Upper lobe of left lung (tissue), 6 donors: ENCODE measurements around the gene SIGLECL1. TPM values are rescaled to one million over a fixed set of nuclear protein-coding genes. Genes with fewer than 3 reads are reported as not detected.

Source experiments
- ATAC-seq, 2 donors: fragments of 200-7000 bp; cut with Tn5 transposase; one replicate each; pipeline ENCODE4 v1.9.1; 2022; ENCODE audit warnings: mild to moderate bottlenecking in 2 of 2, moderate library complexity in 2 of 2; ENCODE audit not compliant: low FRiP score in 2 of 2
- DNase-seq, 2 donors: peaks; one replicate each; pipeline ENCODE4 v3.0.0-alpha.2; 2019 to 2020
- H3K27ac ChIP-seq, 4 donors: fragments of 200-600 bp; sonication (generic); one replicate each; pipeline ENCODE4 v1.5.1; 2016 to 2019
- H3K27me3 ChIP-seq, 4 donors: fragments of 200-600 bp; sonication (generic); one replicate each; pipeline ENCODE4 v1.5.1; 2017 to 2019
- H3K36me3 ChIP-seq, 4 donors: fragments of 200-600 bp; sonication (generic); one replicate each; pipeline ENCODE4 v1.5.1; 2016 to 2019
- H3K4me1 ChIP-seq, 4 donors: fragments of 200-600 bp; sonication (generic); one replicate each; pipeline ENCODE4 v1.5.1; 2018 to 2019
- H3K4me3 ChIP-seq, 4 donors: fragments of 200-600 bp; sonication (generic); one replicate each; pipeline ENCODE4 v1.5.1; 2017 to 2019; ENCODE audit warnings: mild to moderate bottlenecking in 2 of 4, moderate library complexity in 1 of 4
- H3K9me3 ChIP-seq, 4 donors: fragments of 200-600 bp; sonication (generic); one replicate each; pipeline ENCODE4 v1.5.1; 2018 to 2019
- CTCF ChIP-seq, 6 experiments: fragments of 450-650 bp in 4 of 6; fragments of 200-600 bp in 2 of 6; sonication (generic) in 2 of 6; IDR thresholded peaks; one replicate each; pipeline ENCODE4 v1.5.1; 2016 to 2019; ENCODE audit warnings: antibody characterized with exemption in 6 of 6
- EP300 ChIP-seq, 4 donors: sonication (generic); formaldehyde crosslinking; IDR thresholded peaks; one replicate each; pipeline ENCODE4 v1.5.1; 2017; ENCODE audit warnings: antibody characterized with exemption in 4 of 4, control low read depth in 2 of 4
- POLR2A ChIP-seq, 4 donors: fragments of 450-650 bp; IDR thresholded peaks; one replicate each; pipeline ENCODE4 v1.5.1; 2016 to 2017; ENCODE audit warnings: antibody characterized with exemption in 4 of 4, mild to moderate bottlenecking in 2 of 4
- POLR2AphosphoS5 ChIP-seq, 2 donors: sonication (generic); formaldehyde crosslinking; IDR thresholded peaks; one replicate each; pipeline ENCODE4 v1.5.1; 2017; ENCODE audit warnings: antibody characterized with exemption in 2 of 2
- WGBS, 2 donors: methylation state at CpG; one replicate each; pipeline ENCODE4 v1.1.5; 2017 to 2018; 5-methylcytosine and 5-hydroxymethylcytosine counted together
- total RNA-seq, 6 donors: library from RNA; depleted of rRNA in 4 of 6; stranded (reverse); fragments of >200 nt in 4 of 6; gene quantifications; one replicate each; pipeline versions ENCODE4 v1.1.0 to v1.2.1, GENCODE V29; 2016 to 2021
- donor health status: DM: no; HTN: no; CAD: no; lungs with moderate emphysema.
- donor health status: DM: no; HTN: yes; CAD: no; lungs with severe emphysema.

The SIGLECL1 gene
- total RNA-seq, 6 donors from 2014 or later = not detected

- Histone ChIP-seq H3K36me3 (no peaks in the 10 kb centered on the region), H3K9me3 (no peaks in the 10 kb centered on the region), H3K4me3 (no peak overlapping the region), H3K27me3 (no peaks in the 10 kb centered on the region), H3K27ac (no peak overlapping the region), H3K4me1 (no peaks in the 10 kb centered on the region)
- TF ChIP-seq POLR2AphosphoS5 (IDR thresholded peaks at IDR 0.05) (no peak), POLR2A (IDR thresholded peaks at IDR 0.05) (no peak), EP300 (IDR thresholded peaks at IDR 0.05) (no peak), CTCF (IDR thresholded peaks at IDR 0.05) (no peak)
- WGBS, 2 donors = 71 to 72% methylated on average over 14 to 23 of the region's 23 CpGs
- ATAC-seq = no peak
- DNase-seq = peak in 1 of 2 donors; percentile 69
Measured at GRCh38 chr19:51294211-51294976, 43.5 kb downstream of the SIGLECL1 start.

DNA sequence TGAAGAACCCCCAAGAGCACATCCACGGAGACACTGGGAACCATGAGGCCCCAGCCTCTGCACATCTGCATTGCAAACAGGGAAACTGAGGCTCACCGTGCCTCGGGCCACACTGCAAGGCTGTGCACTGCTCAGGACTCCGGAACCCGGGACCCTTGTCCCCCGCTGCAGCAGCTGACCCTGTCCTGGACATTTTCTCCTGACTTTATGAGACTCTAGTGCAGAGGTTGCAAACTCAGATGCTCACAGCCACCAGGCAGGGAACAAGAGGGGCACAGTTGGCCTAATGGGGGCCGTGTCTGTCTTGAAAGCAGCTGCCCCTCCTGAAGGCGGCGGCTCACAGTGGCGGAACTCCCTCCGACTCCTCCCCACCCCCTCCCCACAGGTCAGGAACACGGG, 44.1 kb downstream of the SIGLECL1 start:
- TF ChIP-seq POLR2AphosphoS5 (IDR thresholded peaks at IDR 0.05) (no peak), EP300 (IDR thresholded peaks at IDR 0.05) (no peak), CTCF (IDR thresholded peaks at IDR 0.05) (no peak), POLR2A (IDR thresholded peaks at IDR 0.05) (no peak)
- peak in 1 of 2 donors; percentile 18 for DNase-seq

GRCh38 chr19:51295382-51296126, 44.7 kb downstream of the SIGLECL1 start:
- Histone ChIP-seq H3K27me3 (no peaks in the 10 kb centered on the region), H3K9me3 (no peaks in the 10 kb centered on the region), H3K4me1 (no peaks in the 10 kb centered on the region), H3K4me3 (no peak overlapping the region), H3K36me3 (no peaks in the 10 kb centered on the region), H3K27ac (no peak overlapping the region)
- peak in 1 of 2 donors; percentile 27 for DNase-seq
- TF ChIP-seq CTCF (IDR thresholded peaks at IDR 0.05) (no peak), POLR2A (IDR thresholded peaks at IDR 0.05) (no peak), EP300 (IDR thresholded peaks at IDR 0.05) (no peak), POLR2AphosphoS5 (IDR thresholded peaks at IDR 0.05) (no peak)
- no peak for ATAC-seq
- 46 to 49% methylated on average over 14 to 15 of the region's 15 CpGs for WGBS, 2 donors

More for the DNA sequence above, 44.1 kb downstream of the SIGLECL1 start:
- Histone ChIP-seq H3K4me1 (no peaks in the 10 kb centered on the region), H3K27ac (no peak overlapping the region), H3K27me3 (no peaks in the 10 kb centered on the region), H3K9me3 (no peaks in the 10 kb centered on the region), H3K36me3 (no peaks in the 10 kb centered on the region), H3K4me3 (no peak overlapping the region)
- 45 to 51% methylated on average over 7 of the region's 12 CpGs for WGBS, 2 donors
- no peak for ATAC-seq

GRCh38 chr19:51296336-51297093, 45.6 kb downstream of the SIGLECL1 start:
- Histone ChIP-seq H3K4me3 (no peak overlapping the region), H3K9me3 (no peaks in the 10 kb centered on the region), H3K27me3 (no peaks in the 10 kb centered on the region), H3K4me1 (no peaks in the 10 kb centered on the region), H3K36me3 (no peaks in the 10 kb centered on the region), H3K27ac (no peak overlapping the region)
- TF ChIP-seq POLR2A (IDR thresholded peaks at IDR 0.05) (no peak), CTCF (IDR thresholded peaks at IDR 0.05) (no peak), EP300 (IDR thresholded peaks at IDR 0.05) (no peak), POLR2AphosphoS5 (IDR thresholded peaks at IDR 0.05) (no peak)
- no peak for DNase-seq
- 56 to 65% methylated on average over 5 to 9 of the region's 9 CpGs for WGBS, 2 donors
- no peak for ATAC-seq
